ENCODE data around the gene DHCR7. TPM values are rescaled to one million over a fixed set of nuclear protein-coding genes. Genes with fewer than 3 reads are reported as not detected.

DHCR7 gene
- total and polyA plus RNA-seq, 2 experiments from 2014 or later = 84.0 to 166 TPM

GRCh38 chr11:71391352-71391751 lies 56.8 kb downstream of the DHCR7 start:
- H3F3A ChIP-seq (replicated peaks; ENCODE audit: low read depth) = no peaks in the 10 kb centered on the region
- H3K4me1 ChIP-seq (ENCODE audit: insufficient read depth) = no peaks in the 10 kb centered on the region
- H3K4me3 ChIP-seq = no peak overlapping the region
- no peak overlapping the region for H2AFZ ChIP-seq
- ATAC-seq (no peak), DNase-seq (ENCODE audit: low spot score) (no peak)
- no peak overlapping the region for H3K27ac ChIP-seq (ENCODE audit: low read depth)
- no peaks in the 10 kb centered on the region for H3K4me1 Mint-ChIP-seq
- H3K36me3 ChIP-seq (ENCODE audit: insufficient read depth) = no peaks in the 10 kb centered on the region
- no peak overlapping the region for H3K4me3 Mint-ChIP-seq
- H3K79me2 ChIP-seq (replicated peaks; ENCODE audit: insufficient read depth) = no peaks in the 10 kb centered on the region
- peaks cover 16% of the 10 kb centered on the region for H3K27me3 Mint-ChIP-seq (ENCODE audit: insufficient read depth, low read depth, poor library complexity)
- H3K9me2 ChIP-seq (ENCODE audit: insufficient read depth) = peaks cover 9% of the 10 kb centered on the region; the same call in 1 of the 2 replicates
- no peak overlapping the region for H3K27ac Mint-ChIP-seq
- TF ChIP-seq ETS1 (IDR thresholded peaks at IDR 0.05) (no peak), STAT1 (IDR thresholded peaks at IDR 0.05; ENCODE audit: unreplicated experiment) (no peak), CREB1 (CRISPR knock-in tag; IDR thresholded peaks at IDR 0.05; ENCODE audit: low read depth) (no peak), ZNF462 (CRISPR knock-in tag; IDR thresholded peaks at IDR 0.05) (no peak), POLR2AphosphoS5 (IDR thresholded peaks at IDR 0.05; ENCODE audit: low read depth) (no peak), ZNF331 (CRISPR knock-in tag; IDR thresholded peaks at IDR 0.05; ENCODE audit: low read depth) (no peak), EZH2 (IDR thresholded peaks at IDR 0.05; ENCODE audit: low read depth, unreplicated experiment) (no peak), EZH2phosphoT487 (IDR thresholded peaks at IDR 0.05; ENCODE audit: unreplicated experiment) (no peak), ZNF114 (CRISPR knock-in tag; IDR thresholded peaks at IDR 0.05) (no peak), NANOG (IDR thresholded peaks at IDR 0.05; ENCODE audit: borderline replicate concordance) (no peak), JUNB (IDR thresholded peaks at IDR 0.05; ENCODE audit: unreplicated experiment) (no peak)
- H4K20me1 ChIP-seq (replicated peaks; ENCODE audit: insufficient read depth) = no peaks in the 10 kb centered on the region
- H3K4me2 ChIP-seq = no peak overlapping the region
- H3K27me3 ChIP-seq (ENCODE audit: insufficient read depth) = no peaks in the 10 kb centered on the region
- H3K36me3 Mint-ChIP-seq (ENCODE audit: low read depth) = no peaks in the 10 kb centered on the region; the same call in 2 of the 3 replicates
- peaks cover 17% of the 10 kb centered on the region for H3K9me3 Mint-ChIP-seq

Measured in GM23338 (cell line).